ENCODE data around the gene NUP42.
"Not testable (repeated sequence)": the region's sequence is repeated elsewhere in the genome, so short reads cannot be mapped to it uniquely, and the experiment has no call there.

DNA sequence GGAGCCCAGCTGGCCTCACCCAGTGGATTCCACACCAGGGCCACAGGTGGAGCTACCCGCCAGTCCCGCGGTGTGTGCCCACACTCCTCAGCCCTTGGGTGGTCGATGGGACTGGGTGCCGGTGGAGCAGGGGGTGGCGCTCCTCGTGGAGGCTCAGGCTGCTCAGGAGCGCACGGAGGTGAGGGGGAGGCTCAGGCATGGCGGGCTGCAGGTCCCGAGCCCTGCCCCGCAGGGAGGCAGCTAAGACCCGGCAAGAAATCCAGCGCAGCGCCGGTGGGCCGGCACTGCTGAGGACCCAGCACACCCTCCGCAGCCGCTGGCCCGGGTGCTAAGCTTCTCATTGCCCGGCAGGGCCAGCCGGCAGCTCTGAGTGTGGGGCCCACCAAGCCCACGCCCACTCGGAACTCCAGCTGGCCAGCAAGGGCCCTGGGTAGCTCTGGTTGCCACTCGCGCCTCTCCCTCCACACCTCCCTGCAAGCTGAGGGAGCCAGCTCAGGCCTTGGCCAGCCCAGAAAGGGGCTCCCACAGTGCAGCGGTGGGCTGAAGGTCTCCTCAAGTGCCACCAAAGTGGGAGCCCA, 11.9 kb downstream of the NUP42 start:
- TF ChIP-seq EZH2 (IDR thresholded peaks at IDR 0.05); POLR2AphosphoS5 (IDR thresholded peaks at IDR 0.05; ENCODE audit: borderline replicate concordance, low read depth, low read length): not testable (repeated sequence)
